ENCODE measurements around the gene MIAT. TPM values are rescaled to one million over a fixed set of nuclear protein-coding genes. Genes with fewer than 3 reads are reported as not detected.

The MIAT gene
- total RNA-seq = 0.76 and 0.79 TPM in 2 replicates

DNA sequence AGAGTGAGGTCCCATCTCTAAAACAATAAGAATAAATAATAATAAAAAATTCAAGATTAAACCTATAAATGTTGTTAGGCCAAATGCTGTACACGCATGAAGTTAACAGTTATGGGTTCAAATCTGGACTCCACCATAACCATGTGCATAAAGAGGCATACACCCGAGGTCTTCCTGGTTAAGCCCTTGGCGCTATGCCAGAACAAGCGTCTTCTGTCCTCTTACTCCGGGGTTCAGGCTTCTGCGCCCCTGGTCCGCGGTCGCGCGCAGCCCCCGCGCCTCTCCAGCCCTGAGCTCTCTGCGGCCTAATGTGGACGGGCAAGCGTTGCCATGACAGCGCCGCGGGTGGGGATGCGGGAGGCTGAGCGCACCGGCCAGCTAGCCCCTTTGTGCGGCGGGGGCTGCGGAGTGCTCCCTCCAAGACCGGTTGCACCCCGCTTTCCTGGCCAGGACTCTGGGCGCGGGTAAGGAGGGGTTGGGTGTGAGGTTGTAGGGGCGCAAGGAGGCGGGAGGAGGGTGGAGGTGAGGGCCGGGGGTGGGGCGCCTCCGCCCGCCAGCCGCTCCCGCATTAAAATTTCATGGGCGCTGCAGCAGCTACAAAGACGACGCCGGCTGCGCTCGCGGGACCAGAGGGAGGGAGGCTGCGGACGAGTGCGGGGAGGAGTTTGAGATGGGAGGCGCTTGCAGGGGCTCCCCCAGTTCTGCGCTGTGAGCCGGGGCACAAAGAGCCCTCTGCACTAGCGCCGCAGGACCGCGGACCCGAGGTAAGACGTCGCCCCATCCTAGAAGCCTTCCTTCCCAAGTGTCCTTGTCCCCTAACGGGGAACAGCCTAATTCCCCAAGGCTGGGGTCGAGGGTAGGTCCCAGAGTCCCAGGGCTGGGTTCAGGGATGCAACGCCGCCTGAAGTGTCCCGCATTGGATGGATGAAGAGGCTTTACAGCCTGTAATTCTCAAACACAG, at the start of gene MIAT:
Gene MIAT, plus strand, starts transcription at position 698 of the 961 bp plus-strand sequence.

DNA sequence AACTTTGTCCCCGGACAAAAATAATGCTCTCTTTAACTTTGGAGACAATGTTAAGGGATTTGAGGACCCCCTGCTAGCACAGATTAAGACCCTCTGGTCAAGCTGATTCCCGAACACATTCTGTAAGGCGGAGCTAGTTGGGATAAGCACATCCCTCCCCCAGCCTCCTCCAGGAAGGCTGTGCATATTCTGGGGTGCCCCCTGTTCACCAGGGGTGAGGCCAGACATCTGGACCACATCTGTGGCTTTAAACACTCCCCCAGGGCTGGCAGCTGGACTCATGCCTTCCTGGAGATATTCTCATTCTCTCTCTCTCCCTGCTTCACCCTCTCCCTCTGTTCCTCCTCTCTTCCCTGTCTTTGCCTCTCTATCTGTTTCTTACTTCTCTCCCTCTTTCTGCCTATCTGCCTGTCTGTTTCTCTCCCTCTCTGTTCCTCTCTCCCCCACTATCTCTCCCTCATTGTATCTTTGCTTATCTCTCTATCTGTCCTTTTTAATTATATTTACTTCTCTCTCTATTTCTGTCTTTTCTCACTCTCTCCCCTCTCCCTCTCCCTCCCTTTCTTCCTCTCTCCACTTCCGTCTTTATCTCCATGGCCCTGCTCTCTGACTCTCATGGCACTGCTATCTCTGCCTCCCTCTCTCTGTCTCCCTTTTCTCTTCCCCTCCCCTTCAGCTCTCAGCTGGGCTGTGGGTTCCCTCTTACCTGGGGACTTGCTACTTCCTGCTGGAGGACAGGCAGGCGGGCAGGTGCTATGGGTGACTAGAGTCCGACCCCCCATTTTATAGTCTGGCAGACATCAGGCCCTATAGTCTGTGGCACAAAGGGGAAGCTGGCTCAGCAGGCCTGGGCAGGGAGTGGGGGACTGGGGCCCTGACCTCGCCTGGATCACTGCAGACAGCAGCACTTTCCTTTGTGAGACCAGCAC, 39.9 kb upstream of the MIAT start, which contains the start of gene CRYBB1:
Gene CRYBB1, minus strand, starts transcription at position 757 of the 929 bp plus-strand sequence. CDS start 1,708 bp downstream, outside the sequence.

DNA sequence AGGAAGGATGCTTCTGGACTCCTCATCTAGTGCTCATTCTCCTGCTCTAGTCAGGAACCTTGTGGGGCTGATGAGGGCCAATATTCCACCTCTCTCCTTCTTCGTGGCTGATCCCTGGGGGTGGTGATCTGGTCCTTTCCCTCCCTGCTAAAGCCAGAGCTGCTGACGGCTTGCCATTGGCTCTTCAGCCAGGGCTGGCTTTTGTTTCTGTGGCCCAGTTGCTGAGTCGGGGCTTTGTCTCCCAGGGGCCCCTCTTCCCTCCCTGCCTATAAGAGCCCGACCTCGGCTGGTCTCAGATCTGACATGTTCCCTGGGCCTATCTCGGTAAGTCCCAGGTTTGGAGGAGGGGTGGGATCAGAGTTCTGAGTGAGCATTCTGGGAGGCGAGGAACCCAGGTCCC, 35.7 kb upstream of the MIAT start, which contains the start of gene CRYBA4:
Gene CRYBA4, plus strand, starts transcription at position 301 of the 400 bp plus-strand sequence. CDS start 634 bp downstream, outside the sequence.

Small RNAs within 50 kb of the gene (small RNA-seq; reads per million reads assigned to genes)
- not detected for gene RF01874

Other genes with a start within 250 kb of the MIAT start
- 0.65 TPM in 1 of 2 replicates, not detected in the other for gene ASPHD2, start 228.3 kb upstream of the MIAT start, total RNA-seq
- 36.1 and 40.0 TPM in 2 replicates for gene HPS4, start 173.8 kb upstream of the MIAT start, total RNA-seq
- 13.7 and 17.5 TPM in 2 replicates for gene SRRD, start 173.7 kb upstream of the MIAT start, total RNA-seq
- 39.3 and 39.8 TPM in 2 replicates for gene TFIP11, start 145.1 kb upstream of the MIAT start, total RNA-seq
- gene TPST2, start 67.5 kb upstream of the MIAT start, total RNA-seq = 11.8 and 14.2 TPM in 2 replicates
- gene CRYBB1, start 39.6 kb upstream of the MIAT start, total RNA-seq = not detected in 2 replicates
- gene CRYBA4, start 35.6 kb upstream of the MIAT start, total RNA-seq = not detected in 2 replicates